ENCODE data around the gene GNAO1. TPM values are rescaled to one million over a fixed set of nuclear protein-coding genes. Genes with fewer than 3 reads are reported as not detected.

Gene GNAO1
- total RNA-seq, 4 donors from 2014 or later, result 1.4 to 4.4 (median 2.5) TPM

DNA sequence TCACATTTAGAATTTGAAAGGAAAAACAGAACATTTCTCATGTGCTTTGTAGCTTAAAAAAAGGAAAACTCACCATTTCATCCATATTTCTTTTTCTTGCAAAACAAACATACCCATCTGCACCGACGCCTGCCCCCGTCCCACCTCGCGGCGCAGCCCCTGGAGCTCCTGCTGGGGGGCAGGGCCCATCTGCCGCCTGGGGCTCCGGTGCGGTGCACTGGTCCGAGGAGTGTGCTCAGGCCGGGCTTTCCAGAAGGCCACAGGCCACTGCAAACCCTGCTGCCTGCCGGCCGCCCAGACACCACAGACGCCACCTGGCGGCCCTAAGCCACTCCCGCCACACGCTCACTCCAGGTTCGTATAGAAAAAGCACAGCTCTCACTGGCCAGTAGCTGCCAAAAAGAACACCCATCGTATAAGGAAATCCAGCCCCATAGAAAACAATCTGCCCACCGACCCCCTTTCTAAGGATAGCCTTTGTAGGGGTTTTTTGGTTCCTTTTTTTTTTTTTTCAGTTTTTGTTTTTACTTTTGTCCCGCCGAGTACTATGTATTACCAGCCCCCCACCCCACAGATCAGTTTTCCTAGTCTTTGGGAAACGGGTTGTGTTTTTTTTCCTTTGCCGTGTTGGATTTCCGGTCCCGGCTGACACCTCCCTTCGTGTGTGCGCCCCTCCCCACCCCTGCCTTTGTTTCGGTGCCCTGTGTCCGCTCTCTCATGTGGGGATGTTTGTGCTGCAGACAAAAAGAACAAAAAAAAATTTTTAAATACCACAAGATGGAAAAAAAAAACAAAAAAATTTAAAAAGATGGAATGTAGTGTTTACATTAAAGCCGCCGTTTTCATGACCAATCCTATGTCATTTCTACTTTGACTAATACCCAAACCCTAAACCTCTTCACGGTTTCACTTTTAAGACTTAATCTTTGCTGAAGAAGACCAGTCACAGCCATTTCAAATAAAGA is 165.3 kb downstream of the GNAO1 start:
- 2 to 3% methylated on average over 33 of the region's 33 CpGs for WGBS, 2 donors
- no peaks in the 10 kb centered on the region for H3K27me3 ChIP-seq
- peak overlapping the region in 1 of 3 donors; percentile 45 for H3K27ac ChIP-seq
- intact Hi-C loops (cut with DNase I), result no loop called here
- no peaks in the 10 kb centered on the region for H3K36me3 ChIP-seq
- DNase-seq, result peak; percentile 77 to 85
- H3K4me3 ChIP-seq (replicated peaks in 1 of 3), result peak overlapping the region in 2 of 3 donors; percentile 21 to 54
- TF ChIP-seq, protein P1, sequence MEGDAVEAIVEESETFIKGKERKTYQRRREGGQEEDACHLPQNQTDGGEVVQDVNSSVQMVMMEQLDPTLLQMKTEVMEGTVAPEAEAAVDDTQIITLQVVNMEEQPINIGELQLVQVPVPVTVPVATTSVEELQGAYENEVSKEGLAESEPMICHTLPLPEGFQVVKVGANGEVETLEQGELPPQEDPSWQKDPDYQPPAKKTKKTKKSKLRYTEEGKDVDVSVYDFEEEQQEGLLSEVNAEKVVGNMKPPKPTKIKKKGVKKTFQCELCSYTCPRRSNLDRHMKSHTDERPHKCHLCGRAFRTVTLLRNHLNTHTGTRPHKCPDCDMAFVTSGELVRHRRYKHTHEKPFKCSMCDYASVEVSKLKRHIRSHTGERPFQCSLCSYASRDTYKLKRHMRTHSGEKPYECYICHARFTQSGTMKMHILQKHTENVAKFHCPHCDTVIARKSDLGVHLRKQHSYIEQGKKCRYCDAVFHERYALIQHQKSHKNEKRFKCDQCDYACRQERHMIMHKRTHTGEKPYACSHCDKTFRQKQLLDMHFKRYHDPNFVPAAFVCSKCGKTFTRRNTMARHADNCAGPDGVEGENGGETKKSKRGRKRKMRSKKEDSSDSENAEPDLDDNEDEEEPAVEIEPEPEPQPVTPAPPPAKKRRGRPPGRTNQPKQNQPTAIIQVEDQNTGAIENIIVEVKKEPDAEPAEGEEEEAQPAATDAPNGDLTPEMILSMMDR (IDR thresholded peaks at IDR 0.05), result peak; percentile 61 to 87 (median 78)
- TF ChIP-seq POLR2A (IDR thresholded peaks at IDR 0.05), result no peak
- peaks cover 5 to 13% of the 10 kb centered on the region in 2 donors for H3K4me1 ChIP-seq
- no peaks in the 10 kb centered on the region for H3K9me3 ChIP-seq

DNA sequence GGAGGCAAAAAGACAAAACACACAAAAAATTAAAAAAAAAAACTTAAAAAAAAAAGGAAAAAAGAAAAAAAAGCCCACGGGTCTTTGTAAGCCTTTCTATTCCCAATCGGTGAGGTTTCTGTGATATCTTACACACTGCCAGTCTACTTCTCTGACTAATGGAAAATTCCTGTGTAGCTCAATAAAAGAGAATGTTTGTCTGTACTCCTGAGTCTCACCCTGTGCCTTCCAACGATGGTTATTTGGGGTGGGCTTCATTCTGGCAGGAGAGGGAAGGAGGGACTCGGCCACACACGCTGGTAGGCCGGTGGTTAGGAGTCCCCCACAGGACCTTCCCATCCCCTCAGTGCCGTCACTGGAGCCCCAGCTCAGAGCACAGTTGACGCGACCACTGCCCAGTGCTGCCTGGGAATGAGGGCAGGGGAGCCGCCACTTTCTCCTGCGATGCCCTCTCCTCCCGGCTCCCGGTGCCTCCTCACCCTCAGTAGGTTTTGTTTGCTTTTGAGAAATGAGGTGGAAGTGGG is 166.0 kb downstream of the GNAO1 start:
- Histone ChIP-seq H3K9me3 (no peaks in the 10 kb centered on the region), H3K4me3 (replicated peaks in 1 of 3) (peak overlapping the region in 1 of 3 donors; percentile 54), H3K27ac (no peak overlapping the region), H3K27me3 (no peaks in the 10 kb centered on the region), H3K36me3 (peaks cover 5% of the 10 kb centered on the region in 2 donors), H3K4me1 (peaks cover 5 to 13% of the 10 kb centered on the region in 2 donors)
- DNase-seq, result peak in 1 of 2 donors; percentile 4
- intact Hi-C loops (cut with DNase I), result no loop called here
- no peak for TF ChIP-seq POLR2A (IDR thresholded peaks at IDR 0.05)
- TF ChIP-seq, protein P1 (IDR thresholded peaks at IDR 0.05), result no peak
- 39 to 60% methylated on average over 6 to 13 of the region's 13 CpGs for WGBS, 2 donors

DNA sequence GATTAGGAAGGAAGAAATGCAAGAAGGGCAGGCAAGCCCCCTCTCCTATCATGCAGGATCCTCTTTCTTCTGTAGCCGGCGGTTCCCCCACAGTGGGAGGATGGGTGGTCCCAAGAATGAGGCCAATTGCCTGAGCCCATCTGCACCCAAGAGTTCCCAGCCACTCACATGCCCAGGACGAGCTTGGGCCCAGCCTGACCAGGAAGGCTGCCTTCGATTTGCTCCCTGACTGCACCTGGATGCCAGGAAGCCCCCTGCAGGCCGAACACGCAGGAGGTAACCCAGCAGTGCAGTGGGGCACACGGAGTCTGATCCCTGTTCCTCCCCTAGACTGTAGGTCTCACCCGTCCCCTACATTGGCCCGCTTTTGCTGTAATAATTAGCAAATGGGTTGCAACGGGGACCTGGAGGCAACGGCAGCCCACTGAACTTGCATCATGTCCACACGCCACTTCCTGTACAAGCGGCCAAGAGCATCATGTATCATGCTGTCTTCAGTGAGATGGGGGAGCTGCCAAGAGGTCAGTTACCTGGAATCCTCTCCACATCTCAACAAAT is 166.6 kb downstream of the GNAO1 start:
- no peaks in the 10 kb centered on the region for H3K27me3 ChIP-seq
- WGBS, 2 donors, result 86 to 89% methylated on average over 8 to 13 of the region's 13 CpGs
- no peaks in the 10 kb centered on the region for H3K9me3 ChIP-seq
- no peak overlapping the region for H3K4me3 ChIP-seq (replicated peaks in 1 of 3)
- intact Hi-C loops (cut with DNase I), result no loop called here
- DNase-seq, result peak in 1 of 2 donors; percentile 3
- H3K27ac ChIP-seq, result no peak overlapping the region
- no peak for TF ChIP-seq POLR2A (IDR thresholded peaks at IDR 0.05)
- TF ChIP-seq, protein P1 (IDR thresholded peaks at IDR 0.05), result no peak
- H3K4me1 ChIP-seq, result peaks cover 5 to 13% of the 10 kb centered on the region in 2 donors
- peaks cover 9% of the 10 kb centered on the region in 2 donors for H3K36me3 ChIP-seq

DNA sequence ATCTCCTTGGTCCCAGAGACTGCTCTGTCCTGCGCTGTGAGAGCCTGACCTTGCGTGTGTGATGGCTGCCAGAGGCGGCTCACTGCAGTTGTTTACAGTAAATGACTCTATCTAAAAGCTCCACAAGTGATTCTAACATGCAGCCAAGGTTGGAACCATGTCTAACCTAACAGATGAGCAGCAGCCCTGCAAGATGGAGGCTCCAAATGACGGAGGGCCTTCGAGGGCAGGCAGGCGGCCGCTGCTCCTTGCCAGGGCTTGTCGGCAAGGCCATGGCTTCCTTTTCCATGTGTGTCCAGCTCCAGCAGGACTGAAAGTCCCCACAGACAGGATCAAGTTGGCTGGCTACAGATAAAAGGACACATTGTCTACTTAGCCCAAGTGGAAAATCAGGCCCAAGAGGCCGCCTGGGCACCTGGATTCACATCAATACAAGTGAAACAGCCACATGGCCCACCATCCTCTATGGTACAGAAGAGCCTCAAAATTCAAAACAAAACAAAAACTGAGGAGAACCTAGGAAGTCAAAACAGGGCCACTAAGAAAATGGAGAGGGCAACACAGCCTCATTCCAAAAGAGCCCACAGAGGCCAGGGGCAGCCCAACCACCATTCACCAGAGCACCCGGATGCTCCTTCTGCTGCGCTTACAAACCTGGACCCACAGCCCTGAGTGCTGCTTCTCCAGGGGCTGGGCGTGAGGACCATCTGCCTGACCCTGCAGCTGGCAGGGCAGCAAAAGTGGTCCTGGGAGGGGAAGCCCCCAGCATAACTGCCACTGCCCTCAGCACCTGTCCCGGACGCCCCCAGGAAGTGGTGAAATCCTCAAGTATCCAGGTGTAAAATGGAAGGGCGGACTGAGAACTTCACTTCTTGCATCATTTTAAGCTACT is 169.1 kb downstream of the GNAO1 start:
- peaks cover 22 to 26% of the 10 kb centered on the region in 2 donors for H3K36me3 ChIP-seq
- H3K4me3 ChIP-seq (replicated peaks in 1 of 3), result no peak overlapping the region
- H3K9me3 ChIP-seq, result no peaks in the 10 kb centered on the region
- no peaks in the 10 kb centered on the region for H3K27me3 ChIP-seq
- intact Hi-C loops (cut with DNase I), result no loop called here
- no peak for DNase-seq
- no peak overlapping the region for H3K27ac ChIP-seq
- H3K4me1 ChIP-seq, result peaks cover 5 to 13% of the 10 kb centered on the region in 2 donors
- WGBS, 2 donors, result 98 to 99% methylated on average over 7 to 15 of the region's 15 CpGs
- no peak for TF ChIP-seq POLR2A (IDR thresholded peaks at IDR 0.05)
- TF ChIP-seq, protein P1 (IDR thresholded peaks at IDR 0.05), result no peak
